H1 (cell line): ENCODE results near the gene LAMC1.

Experiments
- EZH2 ChIP-seq: fragments of 200-600 bp; sonication (generic); IDR thresholded peaks from 2 replicates; pipeline ENCODE4 v1.7.1; 2012; ENCODE audit warnings: low read depth, mild to moderate bottlenecking, moderate library complexity, low read length, inconsistent platforms; ENCODE audit not compliant: severe bottlenecking
- JUND ChIP-seq: IDR thresholded peaks from 2 replicates; pipeline ENCODE4 v1.6.1; 2011; ENCODE audit warnings: mild to moderate bottlenecking, improper control_type of control experiment, low read length
- KDM1A ChIP-seq: fragments of 200-600, 300-600 bp; sonication (generic); IDR thresholded peaks from 2 replicates; pipeline ENCODE4 v1.7.1; 2016; ENCODE audit warnings: mild to moderate bottlenecking, low read length, borderline replicate concordance
- MAX ChIP-seq: IDR thresholded peaks from 2 replicates; pipeline ENCODE4 v1.6.1; 2012; ENCODE audit warnings: inconsistent platforms
- POLR2AphosphoS5 ChIP-seq: IDR thresholded peaks from 2 replicates; pipeline ENCODE4 v1.6.1; 2011; ENCODE audit warnings: low read depth, low read length
- RAD21 ChIP-seq, 2 experiments: IDR thresholded peaks in 1 of 2; conservative IDR thresholded peaks in 1 of 2; 2 replicates each; pipeline ENCODE4 v1.6.1; 2011; ENCODE audit warnings: low read depth in 2 of 2, low read length in 2 of 2, improper control_type of control experiment in 1 of 2, inconsistent platforms in 1 of 2, mild to moderate bottlenecking in 1 of 2, moderate library complexity in 1 of 2
- SAP30 ChIP-seq: fragments of 300-600 bp; sonication (generic); IDR thresholded peaks from 2 replicates; pipeline ENCODE4 v1.7.1; 2012; ENCODE audit warnings: low read length, moderate library complexity, mild to moderate bottlenecking, inconsistent platforms; ENCODE audit not compliant: insufficient read depth, insufficient replicate concordance
- YY1 ChIP-seq: IDR thresholded peaks from 2 replicates; pipeline ENCODE4 v1.6.1; 2011; ENCODE audit warnings: low read depth, mild to moderate bottlenecking, low read length
- TF ChIP-seq, protein P1 (sequence below), 3 experiments: IDR thresholded peaks; 1 replicate in 2 of 3; 2 replicates in 1 of 3; pipeline versions ENCODE4 v1.5.1 to v1.6.1; 2011; ENCODE audit warnings: low read length in 3 of 3, mild to moderate bottlenecking in 3 of 3, inconsistent platforms in 2 of 3, low read depth in 1 of 3, moderate library complexity in 1 of 3; ENCODE audit not compliant: insufficient read depth in 1 of 3; ENCODE audit errors: control extremely low read depth in 1 of 3

DNA sequence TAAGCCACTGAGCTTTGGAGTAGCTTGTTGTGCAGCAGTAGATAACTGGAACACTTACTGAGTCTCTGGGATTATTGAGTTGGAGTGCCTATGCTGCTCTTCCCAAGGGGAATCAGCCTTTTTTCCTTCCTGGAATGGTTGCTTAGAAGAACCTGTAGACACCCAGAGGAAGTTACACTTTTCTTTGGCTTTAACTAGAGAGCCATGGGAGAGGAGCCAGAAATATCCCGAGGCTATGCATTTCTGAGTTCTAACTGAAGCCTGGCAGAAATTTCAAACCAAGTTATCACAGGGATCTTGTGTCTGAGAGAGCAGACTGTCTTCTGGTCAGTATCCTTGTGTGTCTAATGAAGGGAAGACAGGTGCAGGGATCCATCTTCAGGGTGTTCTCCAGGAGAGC, 28.3 kb downstream of the LAMC1 start:
- TF ChIP-seq JUND (no peak), MAX (no peak), EZH2 (no peak), YY1 (no peak), SAP30 (no peak), POLR2AphosphoS5 (no peak), RAD21 (IDR thresholded peaks at IDR 0.05 in 1 of 2, conservative IDR thresholded peaks at IDR 0.05 in 1 of 2; ENCODE audit: low read depth in 2 of 2, low read length in 2 of 2) (no peak), KDM1A (no peak)
- TF ChIP-seq, protein P1, sequence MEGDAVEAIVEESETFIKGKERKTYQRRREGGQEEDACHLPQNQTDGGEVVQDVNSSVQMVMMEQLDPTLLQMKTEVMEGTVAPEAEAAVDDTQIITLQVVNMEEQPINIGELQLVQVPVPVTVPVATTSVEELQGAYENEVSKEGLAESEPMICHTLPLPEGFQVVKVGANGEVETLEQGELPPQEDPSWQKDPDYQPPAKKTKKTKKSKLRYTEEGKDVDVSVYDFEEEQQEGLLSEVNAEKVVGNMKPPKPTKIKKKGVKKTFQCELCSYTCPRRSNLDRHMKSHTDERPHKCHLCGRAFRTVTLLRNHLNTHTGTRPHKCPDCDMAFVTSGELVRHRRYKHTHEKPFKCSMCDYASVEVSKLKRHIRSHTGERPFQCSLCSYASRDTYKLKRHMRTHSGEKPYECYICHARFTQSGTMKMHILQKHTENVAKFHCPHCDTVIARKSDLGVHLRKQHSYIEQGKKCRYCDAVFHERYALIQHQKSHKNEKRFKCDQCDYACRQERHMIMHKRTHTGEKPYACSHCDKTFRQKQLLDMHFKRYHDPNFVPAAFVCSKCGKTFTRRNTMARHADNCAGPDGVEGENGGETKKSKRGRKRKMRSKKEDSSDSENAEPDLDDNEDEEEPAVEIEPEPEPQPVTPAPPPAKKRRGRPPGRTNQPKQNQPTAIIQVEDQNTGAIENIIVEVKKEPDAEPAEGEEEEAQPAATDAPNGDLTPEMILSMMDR (IDR thresholded peaks at IDR 0.05; ENCODE audit: control extremely low read depth in 1 of 3, insufficient read depth in 1 of 3, low read depth in 1 of 3, low read length in 3 of 3): no peak
